ENCODE data around the gene PPP2R5D. TPM values are rescaled to one million over a fixed set of nuclear protein-coding genes. Genes with fewer than 3 reads are reported as not detected.
A peak's percentile ranks its signal among the peaks of the same experiment; 100 is the strongest.

PPP2R5D gene
- total and polyA plus RNA-seq, 2 of the 4 experiments (the other 2 are of a cell fraction): 55.6 to 68.8 TPM

DNA sequence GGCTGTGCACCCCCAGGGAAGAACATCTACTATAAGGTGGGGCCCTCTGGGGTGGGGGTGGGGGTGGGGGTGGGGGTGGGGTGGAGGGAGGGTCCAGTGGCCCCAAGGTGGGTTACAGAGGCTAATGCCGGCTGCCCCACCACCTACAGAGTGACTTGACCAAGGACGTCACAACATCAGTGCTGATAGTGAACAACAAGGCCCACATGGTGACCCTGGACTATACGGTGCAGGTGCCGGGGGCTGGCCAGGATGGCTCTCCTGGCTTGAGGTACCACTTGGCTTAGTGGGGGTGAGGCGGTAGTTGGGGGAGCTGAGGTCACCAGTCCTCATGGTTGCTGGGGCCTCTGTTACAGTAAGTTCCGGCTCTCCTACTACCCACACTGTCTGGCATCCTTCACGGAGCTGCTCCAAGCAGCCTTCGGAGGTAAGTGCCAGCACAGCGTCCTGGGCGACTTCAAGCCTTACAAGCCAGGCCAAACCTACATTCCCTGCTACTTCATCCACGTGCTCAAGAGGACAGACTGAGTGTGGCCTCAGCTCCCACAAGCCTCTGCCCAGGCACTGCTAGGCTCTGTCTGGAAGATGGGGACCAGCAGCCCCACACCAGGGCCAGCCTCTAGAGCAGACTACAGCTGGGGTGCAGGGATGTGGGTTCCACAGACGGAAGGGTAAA is 21.1 kb upstream of the PPP2R5D start:
- Histone ChIP-seq H3K4me1 (ENCODE audit: control insufficient read depth, insufficient read depth, low read length) (peaks cover 7% of the 10 kb centered on the region; the same call in 1 of the 2 replicates), H3K79me1 (ENCODE audit: low read depth in 1 of 2, low read length in 2 of 2) (peaks cover 0 to 4% of the 10 kb centered on the region in 2 experiments; a peak in 1 of 4 replicates), H3K4me2 (ENCODE audit: low read depth, low read length) (no peak overlapping the region), H3K9me1 (ENCODE audit: insufficient read depth, low read length) (no peaks in the 10 kb centered on the region), H3K27ac (ENCODE audit: insufficient read depth, low read length) (no peak overlapping the region), H2AFZ (replicated peaks; ENCODE audit: low read length, poor library complexity) (no peak overlapping the region), H3K9me3 (ENCODE audit: control insufficient read depth, insufficient read depth, low read length) (no peaks in the 10 kb centered on the region), H3K4ac (ENCODE audit: low read depth, low read length) (no peak overlapping the region), H3K56ac (ENCODE audit: extremely low read depth, insufficient read depth, low read length) (no peak overlapping the region), H2BK15ac (ENCODE audit: low read depth, low read length) (no peak overlapping the region), H3K23ac (ENCODE audit: low read depth, low read length) (no peak overlapping the region), H2BK20ac (ENCODE audit: low read depth, low read length) (no peak overlapping the region), H2AK9ac (replicated peaks; ENCODE audit: low read depth, low read length, poor library complexity) (peak overlapping the region; percentile 58), H3K4me3 (ENCODE audit: insufficient read depth, low read depth, low read length) (no peak overlapping the region), H2BK5ac (ENCODE audit: low read depth, low read length, poor library complexity, severe bottlenecking) (no peak overlapping the region), H4K5ac (ENCODE audit: low read depth, low read length) (no peak overlapping the region), H3K14ac (replicated peaks; ENCODE audit: low read depth, low read length) (no peak overlapping the region), H4K8ac (ENCODE audit: low read depth in 2 of 2, low read length in 2 of 2) (no peak overlapping the region), H3K36me3 (ENCODE audit: control insufficient read depth, insufficient read depth, low read length) (peaks cover 44% of the 10 kb centered on the region), H2BK120ac (ENCODE audit: low read depth, low read length) (no peak overlapping the region), H3K27me3 (ENCODE audit: control insufficient read depth, insufficient read depth, low read length) (no peaks in the 10 kb centered on the region), H4K91ac (ENCODE audit: insufficient read depth, low read depth, low read length) (no peak overlapping the region), H2AK5ac (ENCODE audit: low read depth, low read length) (no peak overlapping the region), H3K9ac (ENCODE audit: low read depth, low read length) (no peak overlapping the region), H4K20me1 (ENCODE audit: insufficient read depth, low read length) (no peaks in the 10 kb centered on the region), H3K18ac (ENCODE audit: low read depth, low read length) (no peak overlapping the region)
- in situ Hi-C loops (cut with MboI; ENCODE audit: low sequenced_read_pairs): no loop called here
- TF ChIP-seq MAFK (IDR thresholded peaks at IDR 0.05; ENCODE audit: low read depth, low read length) (no peak), POLR2A (IDR thresholded peaks at IDR 0.05; ENCODE audit: low read depth, low read length) (no peak), FOS (IDR thresholded peaks at IDR 0.05; ENCODE audit: low read depth, low read length) (no peak), RAD21 (IDR thresholded peaks at IDR 0.05; ENCODE audit: low read length) (no peak), NFE2L2 (IDR thresholded peaks at IDR 0.05; ENCODE audit: low read depth, low read length) (no peak), MAZ (IDR thresholded peaks at IDR 0.05; ENCODE audit: borderline replicate concordance, low read depth, low read length) (no peak), RCOR1 (IDR thresholded peaks at IDR 0.05; ENCODE audit: insufficient replicate concordance, low read length) (no peak), CHD1 (IDR thresholded peaks at IDR 0.05; ENCODE audit: low read depth, low read length) (no peak)
- dilution Hi-C loops (cut with HindIII; ENCODE audit: low sequenced_read_pairs, unreplicated experiment): no loop called here
- WGBS, 2 experiments (ENCODE audit: extremely low coverage in 2 of 2, insufficient read length in 1 of 2): 80% methylated on average over 1 of the region's 12 CpGs; no CpG with 5 or more reads in 1 of the 2 experiments
- ChIA-PET CTCF (no interaction called here), POLR2A (ENCODE audit: unreplicated experiment) (no interaction called here)
- intact Hi-C loops (cut with micrococcal nuclease): no loop called here
- BruUV-seq (replicated peaks): no TSS peak
- ATAC-seq (ENCODE audit: low read depth) (peak; percentile 4; the same call in 1 of the 2 replicates), DNase-seq (no peak)

Data from IMR-90 (cell line).